MCF 10A (cell line): ENCODE results near the gene SCAANT1. TPM values are rescaled to one million over a fixed set of nuclear protein-coding genes. Genes with fewer than 3 reads are reported as not detected.
A peak's percentile ranks its signal among the peaks of the same experiment; 100 is the strongest.

ENCODE experiments used
- BruUV-seq: library from RNA; stranded (reverse); fragments of 400-500 nt; replicated peaks from 2 replicates; lab custom pipeline; 2021; lab: Mats Ljungman, UMichigan
- CTCF ChIA-PET: fragments of 300-600 bp; sonication (Branson Sonifier 250); formaldehyde crosslinking; extraction: SDS; loops from one replicate; lab custom pipeline; 2021; ENCODE audit warnings: antibody characterized with exemption, inconsistent platforms; lab: Yijun Ruan, JAX
- POLR2A ChIA-PET: fragments of 300-600, 350-650 bp; sonication (Branson Sonifier 250); formaldehyde crosslinking; extraction: SDS; loops from one replicate; lab custom pipeline; 2020; ENCODE audit warnings: antibody characterized with exemption, inconsistent platforms; lab: Yijun Ruan, JAX
- DNase-seq: peaks from one replicate; pipeline ENCODE4 v3.0.0-alpha.2; 2018; ENCODE audit not compliant: unreplicated experiment
- H3K27ac Mint-ChIP-seq: one replicate; pipeline ENCODE4 v1.8.0; 2022; ENCODE audit warnings: mild to moderate bottlenecking, low read depth, mixed read lengths; ENCODE audit not compliant: unreplicated experiment
- H3K27me3 Mint-ChIP-seq: one replicate; pipeline ENCODE4 v1.8.0; 2022; ENCODE audit warnings: mixed read lengths; ENCODE audit not compliant: insufficient read depth, unreplicated experiment
- H3K36me3 Mint-ChIP-seq: one replicate; pipeline ENCODE4 v1.8.0; 2022; ENCODE audit warnings: mild to moderate bottlenecking, moderate library complexity, mixed read lengths; ENCODE audit not compliant: insufficient read depth, unreplicated experiment
- H3K4me1 Mint-ChIP-seq: one replicate; pipeline ENCODE4 v1.8.0; 2022; ENCODE audit warnings: mixed read lengths; ENCODE audit not compliant: insufficient read depth, unreplicated experiment
- H3K4me3 Mint-ChIP-seq: one replicate; pipeline ENCODE4 v1.8.0; 2022; ENCODE audit warnings: mild to moderate bottlenecking, moderate library complexity, mixed read lengths; ENCODE audit not compliant: unreplicated experiment
- H3K9me3 Mint-ChIP-seq: one replicate; pipeline ENCODE4 v1.8.0; 2022; ENCODE audit warnings: mixed read lengths; ENCODE audit not compliant: unreplicated experiment
- CTCF ChIP-seq: fragments of 200-600 bp; IDR thresholded peaks from one replicate; pipeline ENCODE4 v1.8.0; 2022; ENCODE audit warnings: antibody characterized with exemption, mild to moderate bottlenecking; ENCODE audit not compliant: unreplicated experiment
- intact Hi-C: fragments of 100-400 bp; cut with micrococcal nuclease; formaldehyde crosslinking; loops from 2 replicates; pipeline ENCODE4 v1.14.1; 2022
- total RNA-seq: library from RNA; stranded (reverse); gene quantifications from 2 replicates; pipeline ENCODE4 v1.2.3, GENCODE V29; 2022

Gene SCAANT1
- total RNA-seq, 1 experiment from 2014 or later, result not detected

- TF ChIP-seq CTCF, result no peak
- H3K36me3 Mint-ChIP-seq, result peaks cover 11% of the 10 kb centered on the region
- no peak for DNase-seq
- H3K27ac Mint-ChIP-seq, result no peak overlapping the region
- ChIA-PET POLR2A (no interaction called here), CTCF (interaction anchor here (1.5 kb wide), 1 partner anchor 13 kb away, joined by 4 read pairs; no protein-coding TSS in a partner anchor)
- no peaks in the 10 kb centered on the region for H3K27me3 Mint-ChIP-seq
- BruUV-seq, result no TSS peak
- intact Hi-C loops, result no loop called here
- peaks cover 6% of the 10 kb centered on the region for H3K4me1 Mint-ChIP-seq
- no peak overlapping the region for H3K4me3 Mint-ChIP-seq
- no peaks in the 10 kb centered on the region for H3K9me3 Mint-ChIP-seq
Observed at GRCh38 chr3:63886858-63887257, 25.3 kb downstream of the SCAANT1 start.

- Mint-ChIP-seq H3K4me1 (peaks cover 12% of the 10 kb centered on the region), H3K9me3 (no peaks in the 10 kb centered on the region), H3K27ac (no peak overlapping the region), H3K36me3 (no peaks in the 10 kb centered on the region), H3K4me3 (no peak overlapping the region), H3K27me3 (no peaks in the 10 kb centered on the region)
- no peak for DNase-seq
- no peak for TF ChIP-seq CTCF
- ChIA-PET CTCF (no interaction called here), POLR2A (no interaction called here)
- intact Hi-C loops, result no loop called here
- BruUV-seq, result no TSS peak
Observed at GRCh38 chr3:63880653-63881052, 31.5 kb downstream of the SCAANT1 start.

- no peaks in the 10 kb centered on the region for H3K9me3 Mint-ChIP-seq
- BruUV-seq, result no TSS peak
- no peaks in the 10 kb centered on the region for H3K36me3 Mint-ChIP-seq
- ChIA-PET POLR2A (interaction anchor here (0.8 kb wide), 1 partner anchor 33 kb away, joined by 4 read pairs; the partner anchor contains the start of gene SCAANT1), CTCF (interaction anchor here (0.8 kb wide), 1 partner anchor 8 kb away, joined by 3 read pairs; no protein-coding TSS in a partner anchor)
- peak; percentile 3 for DNase-seq
- no peak overlapping the region for H3K4me3 Mint-ChIP-seq
- no peak overlapping the region for H3K27ac Mint-ChIP-seq
- no peak for TF ChIP-seq CTCF
- no peaks in the 10 kb centered on the region for H3K27me3 Mint-ChIP-seq
- intact Hi-C loops, result no loop called here
- H3K4me1 Mint-ChIP-seq, result peaks cover 12% of the 10 kb centered on the region
Observed at GRCh38 chr3:63878394-63879060, 33.7 kb downstream of the SCAANT1 start.

- no peak overlapping the region for H3K27ac Mint-ChIP-seq
- no peaks in the 10 kb centered on the region for H3K36me3 Mint-ChIP-seq
- TF ChIP-seq CTCF, result no peak
- BruUV-seq, result no TSS peak
- no peak overlapping the region for H3K4me3 Mint-ChIP-seq
- intact Hi-C loops, result no loop called here
- CTCF ChIA-PET, result interaction anchor here (0.8 to 0.9 kb wide), 2 partner anchors 8 to 9 kb away, joined by 3 to 7 read pairs; no protein-coding TSS in a partner anchor
- POLR2A ChIA-PET, result interaction anchor here (0.7 to 0.8 kb wide), 3 partner anchors 10 to 34 kb away, joined by 3 to 4 read pairs (median 3); partner anchors contain the start of gene SCAANT1
- H3K9me3 Mint-ChIP-seq, result no peaks in the 10 kb centered on the region
- DNase-seq, result no peak
- no peaks in the 10 kb centered on the region for H3K27me3 Mint-ChIP-seq
- peaks cover 13% of the 10 kb centered on the region for H3K4me1 Mint-ChIP-seq
Observed at GRCh38 chr3:63877737-63878393, 34.3 kb downstream of the SCAANT1 start.
